Astrocyte (in vitro differentiated cells and primary cell): ENCODE results near the gene LRBA. TPM values are rescaled to one million over a fixed set of nuclear protein-coding genes. Genes with fewer than 3 reads are reported as not detected.
A peak's percentile ranks its signal among the peaks of the same experiment; 100 is the strongest.

Experiments used
- DNase-seq: peaks from one replicate; pipeline ENCODE4 v3.0.0-alpha.2; 2010; ENCODE audit warnings: low read depth
- FAIRE-seq: peaks from 2 replicates; lab custom pipeline; 2011; peaks lifted over from hg19 to GRCh38; lab: Jason Lieb, UNC
- H2AFZ ChIP-seq: 2 replicates; pipeline ENCODE4 v1.6.0; 2012; ENCODE audit warnings: low read depth, low read length, inconsistent platforms
- H3K27ac ChIP-seq: 2 replicates; pipeline ENCODE4 v1.5.1; 2011; ENCODE audit warnings: low read depth, low read length, inconsistent platforms
- H3K27me3 ChIP-seq: 2 replicates; pipeline ENCODE4 v1.6.0; 2011; ENCODE audit warnings: low read length, inconsistent platforms; ENCODE audit not compliant: insufficient read depth
- H3K36me3 ChIP-seq: 2 replicates; pipeline ENCODE4 v1.5.1; 2011; ENCODE audit warnings: low read length, inconsistent platforms; ENCODE audit not compliant: insufficient read depth
- H3K4me1 ChIP-seq: 2 replicates; pipeline ENCODE4 v1.5.1; 2011; ENCODE audit warnings: low read length, inconsistent platforms; ENCODE audit not compliant: insufficient read depth
- H3K4me2 ChIP-seq: 2 replicates; pipeline ENCODE4 v1.6.0; 2012; ENCODE audit warnings: low read length, inconsistent platforms
- H3K4me3 ChIP-seq: 2 replicates; pipeline ENCODE4 v1.5.1; 2011; ENCODE audit warnings: low read depth, mild to moderate bottlenecking, low read length, inconsistent platforms; ENCODE audit not compliant: insufficient read depth
- H3K79me2 ChIP-seq: 2 replicates; pipeline ENCODE4 v1.6.0; 2012; ENCODE audit warnings: mild to moderate bottlenecking, low read length, inconsistent platforms; ENCODE audit not compliant: insufficient read depth
- H3K9ac ChIP-seq: 2 replicates; pipeline ENCODE4 v1.6.0; 2012; ENCODE audit warnings: mild to moderate bottlenecking, low read length, inconsistent platforms
- H3K9me3 ChIP-seq: 2 replicates; pipeline ENCODE4 v1.5.1; 2012; ENCODE audit warnings: low read depth, mild to moderate bottlenecking, low read length, inconsistent platforms; ENCODE audit not compliant: insufficient read depth
- H4K20me1 ChIP-seq: 2 replicates; pipeline ENCODE4 v1.6.0; 2012; ENCODE audit warnings: low read length, inconsistent platforms; ENCODE audit not compliant: insufficient read depth
- H3K27ac Mint-ChIP-seq: one replicate; pipeline ENCODE4 v1.8.0; 2021; ENCODE audit warnings: mild to moderate bottlenecking, mixed read lengths; ENCODE audit not compliant: unreplicated experiment
- H3K27me3 Mint-ChIP-seq: one replicate; pipeline ENCODE4 v1.8.0; 2021; ENCODE audit warnings: low read depth, mixed read lengths; ENCODE audit not compliant: unreplicated experiment
- H3K36me3 Mint-ChIP-seq: one replicate; pipeline ENCODE4 v1.8.0; 2021; ENCODE audit warnings: low read depth, mixed read lengths; ENCODE audit not compliant: unreplicated experiment
- H3K4me1 Mint-ChIP-seq: one replicate; pipeline ENCODE4 v1.8.0; 2021; ENCODE audit warnings: low read depth, mixed read lengths; ENCODE audit not compliant: unreplicated experiment
- H3K4me3 Mint-ChIP-seq: one replicate; pipeline ENCODE4 v1.8.0; 2021; ENCODE audit warnings: mild to moderate bottlenecking, moderate library complexity, mixed read lengths; ENCODE audit not compliant: unreplicated experiment
- H3K9me3 Mint-ChIP-seq: one replicate; pipeline ENCODE4 v1.8.0; 2021; ENCODE audit warnings: mild to moderate bottlenecking, mixed read lengths; ENCODE audit not compliant: unreplicated experiment
- CTCF ChIP-seq: IDR thresholded peaks from 2 replicates; pipeline ENCODE4 v1.5.1; 2011; ENCODE audit warnings: low read depth, mild to moderate bottlenecking, inconsistent platforms, low read length, moderate library complexity; ENCODE audit not compliant: insufficient read depth
- EZH2 ChIP-seq: IDR thresholded peaks from 2 replicates; pipeline ENCODE4 v1.6.1; 2012; ENCODE audit warnings: mild to moderate bottlenecking, low read length, inconsistent platforms; ENCODE audit not compliant: insufficient read depth
- total RNA-seq: library from RNA; stranded (reverse); gene quantifications from 2 replicates; pipeline ENCODE4 v1.2.1, GENCODE V29; 2021

Gene LRBA
- total RNA-seq, 1 donor from 2014 or later: 25.3 TPM

DNA sequence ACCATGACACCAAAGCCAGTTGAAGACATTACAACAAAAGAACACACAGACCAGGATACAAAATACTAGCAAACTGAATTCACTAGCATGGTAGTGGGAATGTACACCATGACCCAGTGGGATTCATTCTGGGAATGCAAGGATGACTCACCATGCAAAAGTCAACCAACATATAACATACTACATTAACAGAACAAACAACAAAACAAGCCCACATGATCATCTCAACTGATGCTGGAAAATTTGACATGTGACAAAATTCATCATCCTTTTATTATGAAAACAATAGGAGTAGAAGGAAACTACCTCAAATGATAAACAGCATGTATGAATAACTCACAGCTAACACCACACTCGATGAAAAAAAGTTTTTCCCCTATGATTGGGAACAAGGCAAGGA lies 746.6 kb downstream of the LRBA start:
- FAIRE-seq (no peak), DNase-seq (no peak)
- Mint-ChIP-seq H3K27me3 (no peaks in the 10 kb centered on the region), H3K9me3 (peaks cover 13% of the 10 kb centered on the region), H3K4me3 (no peak overlapping the region), H3K27ac (no peak overlapping the region), H3K4me1 (peaks cover 15% of the 10 kb centered on the region), H3K36me3 (peaks cover 19% of the 10 kb centered on the region)
- Histone ChIP-seq H3K27me3 (no peaks in the 10 kb centered on the region), H4K20me1 (no peaks in the 10 kb centered on the region), H2AFZ (no peak overlapping the region), H3K27ac (no peak overlapping the region), H3K4me2 (no peak overlapping the region), H3K79me2 (no peaks in the 10 kb centered on the region), H3K9me3 (no peaks in the 10 kb centered on the region), H3K9ac (no peak overlapping the region), H3K4me1 (peaks cover 7% of the 10 kb centered on the region), H3K4me3 (no peak overlapping the region), H3K36me3 (peaks cover 5% of the 10 kb centered on the region)
- TF ChIP-seq EZH2 (no peak), CTCF (no peak)

DNA sequence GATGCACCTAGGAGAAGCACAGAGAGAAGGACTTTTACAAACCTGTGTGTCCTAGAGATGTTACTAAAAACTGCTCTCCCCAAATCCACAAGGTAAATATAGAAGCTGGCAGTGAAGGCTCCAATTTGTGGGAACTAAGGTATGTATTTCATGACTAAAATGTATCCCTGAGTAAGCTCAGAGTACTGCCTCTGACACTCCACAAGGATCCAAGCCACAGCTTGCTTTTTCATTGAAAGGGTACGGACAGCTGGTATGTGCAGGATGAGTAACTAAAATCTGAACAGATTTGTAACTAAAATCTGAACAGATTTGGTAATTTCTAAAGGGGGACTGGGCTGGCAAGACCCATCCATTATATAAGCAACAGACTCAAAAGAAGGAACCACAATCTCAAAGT lies 749.3 kb downstream of the LRBA start:
- H3K4me3 Mint-ChIP-seq: no peak overlapping the region
- H3K4me2 ChIP-seq: no peak overlapping the region
- H3K9ac ChIP-seq: no peak overlapping the region
- no peak overlapping the region for H3K27ac ChIP-seq
- H3K27ac Mint-ChIP-seq: peak overlapping the region; percentile 36
- peaks cover 8% of the 10 kb centered on the region for H3K9me3 Mint-ChIP-seq
- FAIRE-seq (no peak), DNase-seq (peak; percentile 61)
- TF ChIP-seq CTCF (no peak), EZH2 (no peak)
- H3K36me3 ChIP-seq: peaks cover 5% of the 10 kb centered on the region
- H3K4me1 ChIP-seq: peaks cover 7% of the 10 kb centered on the region
- no peaks in the 10 kb centered on the region for H3K9me3 ChIP-seq
- no peaks in the 10 kb centered on the region for H3K27me3 Mint-ChIP-seq
- H3K36me3 Mint-ChIP-seq: peaks cover 24% of the 10 kb centered on the region
- H2AFZ ChIP-seq: no peak overlapping the region
- no peaks in the 10 kb centered on the region for H3K79me2 ChIP-seq
- H3K27me3 ChIP-seq: no peaks in the 10 kb centered on the region
- H4K20me1 ChIP-seq: no peaks in the 10 kb centered on the region
- H3K4me3 ChIP-seq: no peak overlapping the region
- peaks cover 15% of the 10 kb centered on the region for H3K4me1 Mint-ChIP-seq

- TF ChIP-seq EZH2 (no peak), CTCF (no peak)
- Histone ChIP-seq H4K20me1 (no peaks in the 10 kb centered on the region), H2AFZ (no peak overlapping the region), H3K27ac (no peak overlapping the region), H3K9ac (no peak overlapping the region), H3K27me3 (no peaks in the 10 kb centered on the region), H3K4me3 (no peak overlapping the region), H3K9me3 (no peaks in the 10 kb centered on the region), H3K4me1 (peaks cover 7% of the 10 kb centered on the region), H3K4me2 (no peak overlapping the region), H3K36me3 (peaks cover 11% of the 10 kb centered on the region), H3K79me2 (no peaks in the 10 kb centered on the region)
- H3K4me1 Mint-ChIP-seq: peaks cover 15% of the 10 kb centered on the region
- FAIRE-seq: no peak
- H3K27ac Mint-ChIP-seq: no peak overlapping the region
- no peaks in the 10 kb centered on the region for H3K27me3 Mint-ChIP-seq
- no peak for DNase-seq
- peaks cover 29% of the 10 kb centered on the region for H3K36me3 Mint-ChIP-seq
- H3K4me3 Mint-ChIP-seq: no peak overlapping the region
- peaks cover 8% of the 10 kb centered on the region for H3K9me3 Mint-ChIP-seq
These were observed 750.4 kb downstream of the LRBA start for GRCh38 chr4:150264595-150265161.
